Mesendoderm (in vitro differentiated cells): ENCODE results near the gene PPFIBP1.
"Not testable (repeated sequence)": the region's sequence is repeated elsewhere in the genome, so short reads cannot be mapped to it uniquely, and the experiment has no call there.

Experiments used
- DNase-seq: peaks from one replicate; pipeline ENCODE4 v3.0.0; 2013
- H2AK5ac ChIP-seq: 2 replicates; pipeline ENCODE4 v1.6.1; 2013; ENCODE audit warnings: low read length, inconsistent platforms
- H2BK120ac ChIP-seq: 2 replicates; pipeline ENCODE4 v1.6.1; 2013; ENCODE audit warnings: low read depth, mild to moderate bottlenecking, low read length, moderate library complexity, mixed read lengths
- H2BK15ac ChIP-seq: replicated peaks from 2 replicates; pipeline ENCODE4 v1.6.1; 2013; ENCODE audit warnings: low read depth, mild to moderate bottlenecking, moderate library complexity
- H2BK5ac ChIP-seq: 2 replicates; pipeline ENCODE4 v1.6.1; 2013; ENCODE audit warnings: low read length, inconsistent platforms
- H3K18ac ChIP-seq: 2 replicates; pipeline ENCODE4 v1.6.1; 2013; ENCODE audit warnings: mild to moderate bottlenecking, low read length, mixed read lengths
- H3K23ac ChIP-seq: one replicate; pipeline ENCODE4 v1.6.1; 2013; ENCODE audit warnings: low read length
- H3K27ac ChIP-seq: 2 replicates; pipeline ENCODE4 v1.5.1; 2013; ENCODE audit warnings: low read depth, mild to moderate bottlenecking, inconsistent platforms, low read length, moderate library complexity
- H3K27me3 ChIP-seq: 2 replicates; pipeline ENCODE4 v1.6.1; 2013; ENCODE audit warnings: low read length, control low read depth, mild to moderate bottlenecking, inconsistent platforms; ENCODE audit not compliant: insufficient read depth, poor library complexity
- H3K36me3 ChIP-seq: 2 replicates; pipeline ENCODE4 v1.6.1; 2013; ENCODE audit warnings: low read length, inconsistent platforms; ENCODE audit not compliant: control insufficient read depth, insufficient read depth
- H3K4ac ChIP-seq: one replicate; pipeline ENCODE4 v1.6.1; 2013; ENCODE audit warnings: low read depth, mild to moderate bottlenecking, low read length, moderate library complexity
- H3K4me1 ChIP-seq: 2 replicates; pipeline ENCODE4 v1.6.1; 2013; ENCODE audit warnings: low read depth, low read length, inconsistent platforms; ENCODE audit not compliant: control insufficient read depth
- H3K4me2 ChIP-seq: 2 replicates; pipeline ENCODE4 v1.6.1; 2013; ENCODE audit warnings: low read length
- H3K4me3 ChIP-seq: 2 replicates; pipeline ENCODE4 v1.5.1; 2013; ENCODE audit warnings: mild to moderate bottlenecking, low read length
- H3K56ac ChIP-seq: one replicate; pipeline ENCODE4 v1.6.1; 2013; ENCODE audit warnings: low read length
- H3K79me1 ChIP-seq: 2 replicates; pipeline ENCODE4 v1.6.1; 2013; ENCODE audit warnings: low read length, inconsistent platforms
- H3K79me2 ChIP-seq: 2 replicates; pipeline ENCODE4 v1.6.1; 2013; ENCODE audit warnings: mild to moderate bottlenecking, low read length; ENCODE audit not compliant: control insufficient read depth, insufficient read depth
- H3K9ac ChIP-seq: 2 replicates; pipeline ENCODE4 v1.6.1; 2013; ENCODE audit warnings: low read length, inconsistent platforms
- H4K5ac ChIP-seq: one replicate; pipeline ENCODE4 v1.6.1; 2013; ENCODE audit warnings: low read length
- H4K8ac ChIP-seq: one replicate; pipeline ENCODE4 v1.6.1; 2013; ENCODE audit warnings: low read depth, mild to moderate bottlenecking, control low read depth, low read length, moderate library complexity
- WGBS: extraction: QIAGEN DNeasy Blood & Tissue Kit; methylation state at CpG from one replicate; pipeline ENCODE4 v1.1.7; 2013; ENCODE audit warnings: low lambda C conversion rate, missing lambda C conversion rate; ENCODE audit not compliant: insufficient coverage; ENCODE audit errors: extremely low coverage; 5-methylcytosine and 5-hydroxymethylcytosine counted together

The PPFIBP1 gene

GRCh38 chr12:27635349-27635972, 111.5 kb downstream of the PPFIBP1 start:
- no peak overlapping the region for H3K4ac ChIP-seq
- H3K56ac ChIP-seq = no peak overlapping the region
- H3K4me3 ChIP-seq = no peak overlapping the region
- H3K4me2 ChIP-seq = no peak overlapping the region
- H2BK120ac ChIP-seq = no peak overlapping the region
- no peaks in the 10 kb centered on the region for H3K27me3 ChIP-seq
- no peaks in the 10 kb centered on the region for H3K4me1 ChIP-seq
- no peaks in the 10 kb centered on the region for H3K36me3 ChIP-seq
- no peak overlapping the region for H2BK5ac ChIP-seq
- DNase-seq = peak; percentile 46
- no peak overlapping the region for H3K23ac ChIP-seq
- no peak overlapping the region for H3K27ac ChIP-seq
- H3K79me2 ChIP-seq = no peaks in the 10 kb centered on the region
- H2AK5ac ChIP-seq = no peak overlapping the region
- H4K5ac ChIP-seq = no peak overlapping the region
- no peaks in the 10 kb centered on the region for H3K79me1 ChIP-seq
- H3K18ac ChIP-seq = no peak overlapping the region
- no CpG with 5 or more reads among the region's 7 CpGs for WGBS
- no peak overlapping the region for H3K9ac ChIP-seq
- H4K8ac ChIP-seq = no peak overlapping the region
- no peak overlapping the region for H2BK15ac ChIP-seq

- not testable (repeated sequence) for H2AK5ac ChIP-seq, H3K4me3 ChIP-seq, H3K9ac ChIP-seq, H3K18ac ChIP-seq, H2BK120ac ChIP-seq, H3K27me3 ChIP-seq, H2BK15ac ChIP-seq, DNase-seq, H3K79me2 ChIP-seq, H3K4me1 ChIP-seq, H3K36me3 ChIP-seq, H3K79me1 ChIP-seq, H3K56ac ChIP-seq, H3K4ac ChIP-seq, H2BK5ac ChIP-seq, H3K27ac ChIP-seq, H3K4me2 ChIP-seq, H4K5ac ChIP-seq, H4K8ac ChIP-seq, H3K23ac ChIP-seq
- WGBS = no CpG with 5 or more reads among the region's 4 CpGs
These were observed 112.6 kb downstream of the PPFIBP1 start for GRCh38 chr12:27636569-27636968.

GRCh38 chr12:27637524-27637923, 113.5 kb downstream of the PPFIBP1 start:
- no peak overlapping the region for H3K9ac ChIP-seq
- H3K36me3 ChIP-seq = no peaks in the 10 kb centered on the region

GRCh38 chr12:27639265-27639664, 115.3 kb downstream of the PPFIBP1 start:
- Histone ChIP-seq H3K23ac (no peak overlapping the region), H3K27ac (no peak overlapping the region), H2BK15ac (no peak overlapping the region), H2AK5ac (no peak overlapping the region), H3K4me3 (no peak overlapping the region), H2BK120ac (no peak overlapping the region), H4K5ac (no peak overlapping the region), H3K36me3 (no peaks in the 10 kb centered on the region), H3K9ac (no peak overlapping the region), H3K4ac (no peak overlapping the region), H3K79me1 (no peaks in the 10 kb centered on the region), H3K79me2 (no peaks in the 10 kb centered on the region), H3K27me3 (no peaks in the 10 kb centered on the region), H3K4me1 (no peaks in the 10 kb centered on the region), H2BK5ac (no peak overlapping the region), H3K18ac (no peak overlapping the region), H3K4me2 (no peak overlapping the region), H4K8ac (no peak overlapping the region), H3K56ac (no peak overlapping the region)
- no peak for DNase-seq
- no CpG with 5 or more reads among the region's 3 CpGs for whole genome bisulfite sequencing

More at GRCh38 chr12:27637524-27637923, 113.5 kb downstream of the PPFIBP1 start:
- Histone ChIP-seq H3K27me3 (no peaks in the 10 kb centered on the region), H3K27ac (no peak overlapping the region), H3K4me3 (no peak overlapping the region), H4K5ac (no peak overlapping the region), H3K4me2 (no peak overlapping the region), H3K18ac (no peak overlapping the region), H2BK15ac (no peak overlapping the region), H2BK120ac (no peak overlapping the region), H3K4ac (no peak overlapping the region), H2AK5ac (no peak overlapping the region), H3K56ac (no peak overlapping the region), H4K8ac (no peak overlapping the region), H3K79me1 (no peaks in the 10 kb centered on the region), H3K4me1 (no peaks in the 10 kb centered on the region), H3K79me2 (no peaks in the 10 kb centered on the region), H3K23ac (no peak overlapping the region), H2BK5ac (no peak overlapping the region)
- no CpG with 5 or more reads among the region's 1 CpG for WGBS
- no peak for DNase-seq

GRCh38 chr12:27640566-27641200, 116.7 kb downstream of the PPFIBP1 start:
- not testable (repeated sequence) for H3K79me1 ChIP-seq, H3K27ac ChIP-seq, H3K18ac ChIP-seq, H4K8ac ChIP-seq, H3K56ac ChIP-seq, H2BK5ac ChIP-seq, H3K4ac ChIP-seq, H4K5ac ChIP-seq, H3K4me1 ChIP-seq, H3K79me2 ChIP-seq, H3K9ac ChIP-seq, H3K23ac ChIP-seq, H2AK5ac ChIP-seq, H2BK120ac ChIP-seq, H3K4me2 ChIP-seq, H3K4me3 ChIP-seq, DNase-seq, H2BK15ac ChIP-seq, H3K27me3 ChIP-seq, H3K36me3 ChIP-seq
- WGBS = no CpG with 5 or more reads among the region's 7 CpGs

- H3K9ac ChIP-seq, H3K4ac ChIP-seq, H3K27ac ChIP-seq, H3K79me2 ChIP-seq, H4K8ac ChIP-seq, H4K5ac ChIP-seq, H3K79me1 ChIP-seq, H2BK5ac ChIP-seq, H3K36me3 ChIP-seq, H2BK120ac ChIP-seq, H3K4me1 ChIP-seq, H3K4me2 ChIP-seq, H3K4me3 ChIP-seq, H2BK15ac ChIP-seq, DNase-seq, H2AK5ac ChIP-seq, H3K18ac ChIP-seq, H3K56ac ChIP-seq, H3K23ac ChIP-seq, H3K27me3 ChIP-seq: not testable (repeated sequence)
- no CpG with 5 or more reads among the region's 4 CpGs for WGBS
These were observed 118.4 kb downstream of the PPFIBP1 start for GRCh38 chr12:27642361-27642760.
